Prostate gland (tissue), 2 donors: Measurements from ENCODE around the gene INTS14.

ENCODE experiments used
- CTCF ChIP-seq, 4 experiments: fragments of 200-600 bp in 2 of 4; fragments of 450-650 bp in 2 of 4; sonication (generic) in 2 of 4; IDR thresholded peaks; 1 replicate in 3 of 4; 2 replicates in 1 of 4; pipeline ENCODE4 v1.5.1; 2016 to 2019; ENCODE audit warnings: antibody characterized with exemption in 4 of 4, mild to moderate bottlenecking in 2 of 4, moderate library complexity in 2 of 4
- POLR2A ChIP-seq: fragments of 450-650 bp; IDR thresholded peaks from one replicate; pipeline ENCODE4 v1.6.1; 2016; ENCODE audit warnings: antibody characterized with exemption, mild to moderate bottlenecking
- POLR2AphosphoS5 ChIP-seq: sonication (generic); formaldehyde crosslinking; IDR thresholded peaks from one replicate; pipeline ENCODE4 v1.6.1; 2017; ENCODE audit warnings: antibody characterized with exemption

GRCh38 chr15:65632780-65633375 lies 21.9 kb upstream of the INTS14 start:
- TF ChIP-seq CTCF (IDR thresholded peaks at IDR 0.05) (no peak), POLR2A (no peak), POLR2AphosphoS5 (no peak)
